Thyroid gland (tissue), 4 donors: ENCODE data around the gene MTA2.
A peak's percentile ranks its signal among the peaks of the same experiment; 100 is the strongest.

Experiments used
- CTCF ChIP-seq, 6 experiments: fragments of 200-600 bp in 3 of 6; fragments of 450-650 bp in 3 of 6; sonication (generic) in 3 of 6; IDR thresholded peaks; one replicate each; pipeline ENCODE4 v1.5.1; 2016 to 2019; ENCODE audit warnings: antibody characterized with exemption in 6 of 6, mild to moderate bottlenecking in 2 of 6, inconsistent platforms in 1 of 6, moderate library complexity in 1 of 6
- POLR2A ChIP-seq, 2 donors: fragments of 450-650 bp; IDR thresholded peaks; one replicate each; pipeline ENCODE4 v1.6.1; 2017; ENCODE audit warnings: antibody characterized with exemption in 2 of 2, mild to moderate bottlenecking in 2 of 2, moderate library complexity in 1 of 2

- TF ChIP-seq CTCF (IDR thresholded peaks at IDR 0.05): peak in 1 of 6 experiments; percentile 3
- peak in 1 of 2 donors; percentile 61 for TF ChIP-seq POLR2A (IDR thresholded peaks at IDR 0.05)
These were observed 56.0 kb downstream of the MTA2 start for GRCh38 chr11:62545437-62546243.
